ENCODE data around the gene PLIN5. TPM values are rescaled to one million over a fixed set of nuclear protein-coding genes. Genes with fewer than 3 reads are reported as not detected.
A peak's percentile ranks its signal among the peaks of the same experiment; 100 is the strongest.
"Not testable (repeated sequence)": the region's sequence is repeated elsewhere in the genome, so short reads cannot be mapped to it uniquely, and the experiment has no call there.

PLIN5 gene
- polyA plus RNA-seq, 3 donors from 2014 or later: not detected

DNA sequence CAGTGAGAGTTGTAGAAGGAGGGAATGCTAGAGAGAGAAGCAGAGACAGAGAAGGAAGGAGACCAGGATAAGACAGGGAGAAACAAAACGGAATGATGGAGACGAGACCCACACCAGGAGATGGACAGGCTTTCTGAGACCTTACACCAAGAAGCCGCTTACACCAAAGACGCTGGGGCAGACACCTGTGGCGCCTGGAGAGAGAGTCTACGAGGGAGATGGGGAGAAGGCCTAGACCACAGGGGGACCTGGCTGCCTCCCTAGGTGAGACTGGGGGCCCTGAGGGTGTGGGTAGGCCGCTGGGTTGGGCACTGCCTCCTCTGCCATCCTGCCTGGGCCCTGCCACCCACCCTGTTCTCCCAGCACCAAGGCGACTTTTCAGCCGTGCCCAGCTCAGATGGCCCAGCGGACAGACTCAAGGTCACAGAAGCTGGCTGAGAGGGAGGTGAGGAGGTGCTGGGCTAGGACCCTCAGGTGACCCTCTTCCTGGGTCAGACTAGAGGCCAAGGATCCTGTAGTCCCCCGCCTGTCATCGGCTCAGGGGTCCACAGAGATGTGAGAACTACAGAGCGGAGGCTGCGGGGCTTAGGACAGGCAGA is 5.0 kb downstream of the PLIN5 start:
- Mint-ChIP-seq H3K27me3 (ENCODE audit: low read depth in 3 of 3) (peaks cover 4 to 8% (median 6%) of the 10 kb centered on the region in 3 donors), H3K4me3 (no peak overlapping the region), H3K36me3 (no peaks in the 10 kb centered on the region), H3K27ac (peak overlapping the region in 1 of 6 donors; percentile 7), H3K9me3 (no peaks in the 10 kb centered on the region), H3K4me1 (no peaks in the 10 kb centered on the region)
- no peak for DNase-seq

DNA sequence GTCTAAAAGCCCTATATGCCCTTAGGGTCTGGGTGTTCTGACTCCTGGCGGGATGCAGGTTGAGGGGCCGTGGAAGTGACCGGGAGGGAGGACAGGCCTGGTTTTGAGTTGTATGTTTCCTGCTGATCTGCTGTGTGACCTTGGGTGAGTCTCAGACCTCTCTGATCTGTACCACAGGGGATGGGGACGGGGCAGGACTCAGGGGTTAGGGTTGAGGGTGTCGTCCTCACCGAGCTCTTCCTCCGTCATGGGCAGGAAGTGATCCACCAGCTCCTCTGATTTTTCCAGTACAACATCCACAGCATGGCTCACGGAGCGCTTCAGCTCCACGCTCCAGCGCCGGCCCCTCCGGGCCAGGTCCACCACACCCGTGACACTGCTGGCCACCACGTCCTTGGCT is 6.2 kb downstream of the PLIN5 start:
- H3K4me1 Mint-ChIP-seq: no peaks in the 10 kb centered on the region
- H3K4me3 Mint-ChIP-seq: no peak overlapping the region
- H3K36me3 Mint-ChIP-seq: no peaks in the 10 kb centered on the region
- H3K27ac Mint-ChIP-seq: no peak overlapping the region
- no peaks in the 10 kb centered on the region for H3K9me3 Mint-ChIP-seq
- DNase-seq: no peak
- peaks cover 4 to 7% (median 4%) of the 10 kb centered on the region in 3 donors for H3K27me3 Mint-ChIP-seq (ENCODE audit: low read depth in 3 of 3)

DNA sequence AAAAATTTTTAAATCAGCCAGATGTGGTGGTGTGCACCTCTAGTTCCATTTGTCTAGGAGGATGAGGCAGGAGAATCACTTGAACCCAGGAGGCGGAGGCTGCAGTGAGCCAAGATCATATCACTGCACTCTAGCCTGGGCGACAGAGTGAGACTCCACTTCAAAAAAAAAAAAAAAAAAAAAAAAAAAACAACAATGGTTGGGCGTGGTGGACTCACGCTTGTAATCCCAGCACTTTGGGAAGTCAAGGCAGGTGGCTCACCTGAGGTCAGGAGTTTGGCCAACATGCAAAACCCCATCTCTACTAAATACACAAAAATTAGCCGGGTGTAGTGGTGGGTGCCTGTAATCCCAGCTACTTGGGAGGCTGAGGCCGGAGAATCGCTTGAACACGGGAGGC is 7.6 kb downstream of the PLIN5 start:
- H3K4me3 Mint-ChIP-seq; H3K36me3 Mint-ChIP-seq; H3K4me1 Mint-ChIP-seq; H3K27me3 Mint-ChIP-seq (ENCODE audit: low read depth in 3 of 3); H3K9me3 Mint-ChIP-seq; H3K27ac Mint-ChIP-seq; DNase-seq: not testable (repeated sequence)

DNA sequence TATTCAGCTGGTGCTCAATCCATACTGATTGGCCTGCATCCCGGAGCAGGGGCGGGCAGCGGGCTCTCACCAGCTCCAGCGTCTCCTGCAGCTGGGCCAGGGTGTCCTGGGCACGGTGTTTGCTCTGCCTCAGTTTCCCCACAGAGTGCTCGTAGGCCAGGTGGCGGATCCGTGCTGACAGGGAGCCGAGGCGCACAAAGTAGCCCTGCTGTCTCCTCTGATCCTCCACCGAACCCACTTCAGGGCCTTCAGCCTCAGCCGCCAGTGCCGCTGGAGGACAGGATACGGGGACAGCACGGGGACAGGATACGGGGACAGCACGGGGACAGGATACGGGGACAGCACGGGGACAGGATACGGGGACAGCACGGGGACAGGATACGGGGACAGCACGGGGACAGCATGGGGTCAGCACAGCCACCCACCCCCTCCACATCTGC is 9.4 kb downstream of the PLIN5 start:
- Mint-ChIP-seq H3K36me3 (no peaks in the 10 kb centered on the region), H3K27me3 (ENCODE audit: low read depth in 3 of 3) (peaks cover 1 to 5% (median 2%) of the 10 kb centered on the region in 3 donors), H3K27ac (no peak overlapping the region), H3K4me1 (no peaks in the 10 kb centered on the region), H3K9me3 (no peaks in the 10 kb centered on the region), H3K4me3 (no peak overlapping the region)
- no peak for DNase-seq

DNA sequence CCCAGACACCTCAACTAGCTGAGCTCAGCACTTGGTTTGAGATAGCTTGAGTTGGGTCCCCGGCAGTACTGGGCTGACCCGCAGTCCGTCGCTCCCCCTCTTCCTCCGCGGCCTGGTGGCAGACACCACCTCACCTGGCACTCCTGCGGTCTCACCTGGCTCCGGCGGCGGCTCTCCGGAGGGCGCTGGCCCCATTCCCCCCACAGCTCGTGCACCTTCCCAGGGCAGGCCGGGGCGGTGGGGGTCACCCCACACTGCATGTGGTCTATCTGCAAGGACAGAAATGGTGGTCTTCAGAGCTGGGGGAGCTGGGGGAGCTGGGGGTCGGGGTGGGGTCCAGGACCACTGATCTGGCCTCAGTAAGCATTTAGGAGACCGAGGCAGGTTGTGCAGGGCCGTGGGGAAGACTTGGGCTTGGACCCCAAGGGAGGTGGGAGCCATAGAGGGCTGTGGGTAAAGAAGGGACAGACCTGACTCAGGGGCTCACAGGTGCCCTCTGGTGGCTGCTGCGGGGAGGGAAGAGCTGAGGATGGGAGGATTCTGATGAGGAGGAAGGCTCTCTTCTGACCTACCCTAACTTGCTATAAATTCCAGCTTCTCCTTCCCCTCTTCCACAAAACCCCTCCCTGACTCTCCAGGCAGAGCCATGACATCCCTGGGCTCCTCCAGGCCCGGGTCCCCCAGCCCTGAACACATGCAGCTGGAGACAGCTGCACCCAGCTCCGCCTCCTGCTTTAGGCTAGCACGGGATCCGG is 10.0 kb downstream of the PLIN5 start:
- H3K9me3 Mint-ChIP-seq: no peaks in the 10 kb centered on the region
- peaks cover 1 to 5% (median 2%) of the 10 kb centered on the region in 3 donors for H3K27me3 Mint-ChIP-seq (ENCODE audit: low read depth in 3 of 3)
- no peaks in the 10 kb centered on the region for H3K36me3 Mint-ChIP-seq
- peak; percentile 29 to 51 (median 49) for DNase-seq
- H3K4me3 Mint-ChIP-seq: no peak overlapping the region
- no peak overlapping the region for H3K27ac Mint-ChIP-seq
- H3K4me1 Mint-ChIP-seq: no peaks in the 10 kb centered on the region

DNA sequence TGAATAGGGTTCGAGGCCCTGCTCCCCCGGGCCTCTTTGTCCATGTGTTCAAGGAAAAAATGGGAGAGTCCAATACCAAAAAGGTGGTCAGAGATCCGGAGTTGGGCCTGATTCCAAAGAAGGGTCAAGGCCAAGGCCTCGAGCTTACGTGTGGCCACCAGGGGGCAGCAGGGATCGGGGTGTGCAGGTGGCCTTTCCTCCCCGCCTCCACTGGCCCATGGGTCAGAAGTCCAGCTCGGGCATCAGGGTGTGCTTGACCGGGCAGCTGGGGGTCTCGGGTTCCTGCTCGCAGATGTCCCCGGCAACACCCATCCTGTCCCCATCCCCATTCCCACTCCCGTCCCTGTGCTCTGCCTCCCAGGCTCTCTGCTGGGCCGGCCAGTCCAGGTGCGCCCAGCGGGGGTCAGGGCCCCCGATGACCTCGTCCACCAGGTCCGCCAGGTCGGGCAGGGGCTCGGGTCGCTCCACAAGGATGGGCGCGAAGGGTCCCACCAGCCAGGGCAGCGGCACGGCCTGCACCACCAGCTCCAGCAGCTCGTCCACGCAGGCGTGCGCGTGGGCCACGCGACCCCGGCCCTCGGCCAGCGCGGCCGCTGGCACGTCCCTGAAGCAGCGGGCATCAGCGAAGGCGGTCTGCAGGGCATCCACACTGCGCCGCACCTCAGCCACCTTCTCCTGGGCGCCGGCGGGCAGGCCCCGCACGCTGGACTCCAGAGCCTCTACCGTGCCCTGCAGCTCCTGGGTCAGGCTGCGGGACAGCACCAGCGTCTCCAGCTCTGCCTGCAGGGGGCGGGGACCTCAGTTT is 11.5 kb downstream of the PLIN5 start:
- Mint-ChIP-seq H3K4me1 (no peaks in the 10 kb centered on the region), H3K36me3 (no peaks in the 10 kb centered on the region), H3K27me3 (ENCODE audit: low read depth in 3 of 3) (peaks cover 2 to 5% (median 4%) of the 10 kb centered on the region in 3 donors), H3K4me3 (no peak overlapping the region), H3K9me3 (no peaks in the 10 kb centered on the region), H3K27ac (no peak overlapping the region)
- DNase-seq: peak in 2 of 3 donors; percentile 9 to 14

DNA sequence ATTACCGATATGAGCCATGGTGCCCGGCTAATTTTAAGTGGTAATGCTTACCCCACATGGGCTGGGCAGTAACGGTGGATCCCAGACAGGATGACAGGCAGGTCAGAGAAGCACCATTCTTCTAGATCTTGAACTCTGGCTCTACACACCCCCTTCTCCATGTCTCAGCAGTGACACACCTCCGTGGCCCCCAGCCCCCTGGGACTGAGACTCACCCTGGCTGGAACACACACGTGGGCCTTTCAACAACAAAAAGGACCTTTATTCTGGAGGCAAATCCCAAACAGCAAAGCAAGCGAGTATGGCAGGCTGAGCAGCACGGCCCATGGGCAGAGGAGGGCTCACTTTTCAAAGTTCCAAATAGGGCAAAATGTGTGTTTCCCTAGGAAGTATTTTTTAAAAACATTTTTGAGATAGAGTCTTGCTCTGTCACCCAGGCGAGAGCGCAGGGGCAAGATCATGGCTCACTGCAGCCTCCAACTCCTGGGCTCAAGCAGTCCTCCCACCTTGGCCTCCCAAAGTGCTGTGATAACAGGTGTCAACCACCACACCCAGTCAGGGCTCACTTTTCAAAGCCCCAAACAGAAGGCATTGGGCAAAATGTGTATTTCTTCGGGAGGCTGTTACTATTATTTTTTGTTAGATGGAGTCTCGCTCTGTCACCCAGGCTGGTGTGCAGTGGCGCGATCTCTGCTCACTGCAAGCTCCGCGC is 12.6 kb downstream of the PLIN5 start:
- no peaks in the 10 kb centered on the region for H3K36me3 Mint-ChIP-seq
- H3K4me1 Mint-ChIP-seq: no peaks in the 10 kb centered on the region
- H3K27ac Mint-ChIP-seq: no peak overlapping the region
- H3K9me3 Mint-ChIP-seq: no peaks in the 10 kb centered on the region
- no peak for DNase-seq
- peaks cover 2 to 5% (median 4%) of the 10 kb centered on the region in 3 donors for H3K27me3 Mint-ChIP-seq (ENCODE audit: low read depth in 3 of 3)
- H3K4me3 Mint-ChIP-seq: no peak overlapping the region

DNA sequence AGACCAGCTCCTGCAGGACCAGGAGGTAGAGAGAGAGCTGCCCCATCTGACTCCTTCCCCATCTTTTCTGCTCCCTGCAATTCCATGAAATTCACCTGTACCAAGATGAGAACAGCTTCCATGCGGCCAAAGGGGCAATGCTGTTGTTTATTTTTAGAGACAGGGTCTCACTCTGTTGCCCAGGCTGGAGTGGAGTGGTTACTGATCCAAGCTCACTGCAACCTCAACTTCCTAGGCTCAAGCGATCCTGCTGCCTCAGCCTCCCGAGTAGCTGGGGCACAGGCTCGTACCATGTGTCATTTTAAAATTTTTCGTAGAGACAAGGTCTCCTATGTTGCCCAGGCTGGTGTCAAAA is 13.2 kb downstream of the PLIN5 start:
- no peak for DNase-seq
- Mint-ChIP-seq H3K9me3 (no peaks in the 10 kb centered on the region), H3K27ac (no peak overlapping the region), H3K27me3 (ENCODE audit: low read depth in 3 of 3) (peaks cover 2 to 5% (median 4%) of the 10 kb centered on the region in 3 donors), H3K4me1 (no peaks in the 10 kb centered on the region), H3K4me3 (no peak overlapping the region), H3K36me3 (no peaks in the 10 kb centered on the region)

DNA sequence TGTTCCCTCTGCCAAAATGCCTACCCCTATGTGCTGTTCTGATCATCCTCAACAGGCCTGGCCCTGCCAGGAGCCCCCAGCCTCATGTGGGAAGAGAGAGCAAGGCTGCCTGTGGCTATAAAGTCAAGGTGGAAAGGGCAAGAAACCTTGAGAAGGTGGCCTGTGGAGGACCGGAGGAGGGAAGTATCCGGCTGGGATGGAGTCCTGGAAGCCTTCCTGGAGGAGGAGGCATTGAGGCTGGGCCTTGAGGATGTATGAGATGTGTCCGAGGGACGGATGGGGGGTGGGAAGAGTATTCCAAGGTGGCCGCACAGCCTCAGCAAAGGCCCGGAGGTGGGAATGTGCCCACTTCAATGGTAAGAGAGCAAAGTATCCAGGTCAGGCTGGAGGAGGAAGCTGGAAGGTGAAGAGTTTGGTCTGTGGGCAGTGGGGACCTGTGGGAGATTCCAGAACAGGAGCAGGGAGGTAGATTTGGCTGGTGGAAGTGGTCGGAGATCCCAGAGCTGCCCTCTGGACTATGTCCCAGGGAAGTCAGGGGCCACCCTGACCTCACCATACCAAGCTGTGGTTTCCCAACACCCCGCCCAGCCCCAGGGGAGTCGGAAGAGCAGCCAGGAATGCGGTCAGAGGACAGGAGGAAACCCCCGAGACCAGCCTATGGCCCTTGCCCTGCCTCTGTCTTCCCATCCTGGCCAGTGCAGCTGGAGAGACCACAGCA is 13.7 kb downstream of the PLIN5 start:
- peaks cover 2 to 5% (median 4%) of the 10 kb centered on the region in 3 donors for H3K27me3 Mint-ChIP-seq (ENCODE audit: low read depth in 3 of 3)
- peak overlapping the region in 1 of 6 donors; percentile 71 for H3K27ac Mint-ChIP-seq
- no peaks in the 10 kb centered on the region for H3K36me3 Mint-ChIP-seq
- H3K9me3 Mint-ChIP-seq: no peaks in the 10 kb centered on the region
- no peaks in the 10 kb centered on the region for H3K4me1 Mint-ChIP-seq
- DNase-seq: no peak
- H3K4me3 Mint-ChIP-seq: no peak overlapping the region

DNA sequence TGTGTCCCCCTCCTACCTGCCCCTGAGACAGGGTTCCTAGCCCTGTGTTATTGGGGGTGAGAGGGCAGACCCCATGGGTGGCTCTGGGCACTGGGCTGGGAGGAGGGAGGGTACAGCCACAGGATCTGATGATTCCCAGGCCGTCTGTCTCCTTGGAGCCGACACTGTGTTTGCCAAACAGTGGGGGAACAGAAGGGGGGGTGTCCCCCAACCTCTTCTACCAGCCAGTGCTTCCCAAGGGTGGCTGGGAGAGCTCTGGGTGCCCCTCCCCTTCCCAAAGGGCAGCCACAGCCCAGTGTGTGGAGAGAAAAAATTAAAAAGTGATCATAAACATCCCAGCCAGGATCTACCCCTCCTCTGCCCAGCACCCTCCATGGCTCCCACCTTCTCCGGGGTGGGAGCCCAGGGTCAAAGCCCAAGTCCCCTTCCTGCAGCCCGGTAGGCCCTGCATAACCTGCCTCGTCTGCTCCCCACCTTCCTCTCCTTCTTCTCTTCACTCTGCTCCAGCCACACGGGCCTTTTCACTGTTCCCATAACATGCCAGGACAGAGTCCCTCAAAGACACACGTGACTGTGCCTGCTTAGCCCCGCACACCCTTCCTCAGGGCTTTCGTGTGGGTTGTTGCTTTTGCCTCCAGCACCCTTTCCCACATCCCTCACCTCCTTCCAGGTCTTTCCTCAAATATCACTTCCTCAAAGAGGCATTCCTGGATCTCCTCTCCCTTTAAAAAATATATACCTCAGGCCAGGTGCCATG is 15.3 kb downstream of the PLIN5 start:
- H3K27me3 Mint-ChIP-seq (ENCODE audit: low read depth in 3 of 3): peaks cover 2 to 4% (median 2%) of the 10 kb centered on the region in 3 donors
- no peaks in the 10 kb centered on the region for H3K36me3 Mint-ChIP-seq
- H3K27ac Mint-ChIP-seq: no peak overlapping the region
- H3K4me3 Mint-ChIP-seq: no peak overlapping the region
- no peaks in the 10 kb centered on the region for H3K9me3 Mint-ChIP-seq
- H3K4me1 Mint-ChIP-seq: no peaks in the 10 kb centered on the region
- no peak for DNase-seq

DNA sequence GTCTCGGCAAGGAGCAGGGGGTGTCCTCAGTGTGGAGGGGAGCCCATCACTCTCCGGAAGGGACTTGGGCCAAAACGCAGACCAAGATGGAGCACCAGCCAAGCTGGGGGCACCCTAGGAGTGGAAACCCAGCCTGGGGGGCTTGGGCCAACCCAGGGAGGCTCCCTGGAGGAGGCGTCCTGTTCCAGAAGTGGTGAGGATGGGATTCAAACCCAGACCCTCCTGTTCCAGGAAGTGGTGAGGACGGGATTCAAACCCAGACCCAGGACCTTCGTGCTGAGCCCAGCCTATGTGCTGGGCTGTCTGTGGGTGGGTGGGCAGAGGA is 15.9 kb downstream of the PLIN5 start:
- Mint-ChIP-seq H3K36me3 (no peaks in the 10 kb centered on the region), H3K4me3 (no peak overlapping the region), H3K4me1 (no peaks in the 10 kb centered on the region), H3K9me3 (no peaks in the 10 kb centered on the region), H3K27ac (no peak overlapping the region), H3K27me3 (ENCODE audit: low read depth in 3 of 3) (peaks cover 2 to 4% (median 2%) of the 10 kb centered on the region in 3 donors)
- no peak for DNase-seq

DNA sequence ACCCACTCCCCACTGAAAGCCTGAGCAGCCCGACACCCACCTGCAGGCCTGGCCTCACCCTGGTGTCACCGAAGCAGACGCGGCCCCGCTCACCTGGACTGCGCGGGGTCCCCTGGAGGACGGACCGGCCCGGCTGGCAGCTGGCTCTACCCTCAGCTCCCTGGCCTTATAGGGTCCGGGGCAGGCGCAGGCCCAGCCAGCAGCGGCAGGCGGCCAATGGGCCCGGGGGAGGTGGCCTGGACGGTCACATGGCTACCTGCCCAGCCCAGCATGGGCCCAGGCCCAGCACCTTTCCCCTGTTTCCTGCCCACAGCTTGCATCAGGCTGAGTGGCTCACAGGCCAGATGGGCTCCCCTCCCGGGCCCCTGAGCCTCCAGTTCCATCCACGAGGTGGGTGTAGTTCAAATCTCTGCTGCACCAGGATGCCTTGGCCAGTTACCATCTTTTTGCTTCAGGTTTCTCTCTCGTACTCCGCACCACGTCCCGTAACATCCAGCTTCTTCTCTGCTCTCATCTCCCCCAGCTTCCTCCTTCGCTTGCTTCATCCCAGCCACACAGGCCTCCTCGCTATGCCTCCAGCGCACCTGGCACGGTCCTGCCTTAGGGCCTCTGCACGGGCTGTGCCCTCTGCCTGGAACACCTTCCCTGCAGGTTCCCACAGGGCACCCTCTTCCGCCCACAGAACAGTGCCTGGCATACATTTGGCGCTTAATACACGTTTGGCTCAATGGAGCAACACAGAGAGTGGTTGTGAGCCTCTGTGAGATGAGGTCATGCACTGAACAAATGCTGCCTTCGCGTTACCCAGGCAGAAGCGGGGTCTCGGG is 16.5 kb downstream of the PLIN5 start, which contains the start of gene PLIN4:
TSS of gene PLIN4 (minus strand) at position 142 of the 827 bp plus-strand sequence. CDS start 214 bp downstream, outside the sequence.
- no peak within 1 kb of the TSS for H3K27ac Mint-ChIP-seq

More for the DNA sequence above, 16.5 kb downstream of the PLIN5 start, which contains the start of gene PLIN4:
- H3K9me3 Mint-ChIP-seq: no peaks in the 10 kb centered on the region
- DNase-seq: no peak
- H3K36me3 Mint-ChIP-seq: no peaks in the 10 kb centered on the region
- H3K4me3 Mint-ChIP-seq: no peak within 1 kb of the TSS
- no peaks in the 10 kb centered on the region for H3K4me1 Mint-ChIP-seq
- peaks cover 0 to 4% (median 2%) of the 10 kb centered on the region in 3 donors for H3K27me3 Mint-ChIP-seq (ENCODE audit: low read depth in 3 of 3)

Measured in immature natural killer cell (primary cell).